ENCODE data around the gene RPAP3.
"Not testable (repeated sequence)": the region's sequence is repeated elsewhere in the genome, so short reads cannot be mapped to it uniquely, and the experiment has no call there.

The RPAP3 gene

GRCh38 chr12:47689215-47689614 lies 16.6 kb downstream of the RPAP3 start:
- no peak overlapping the region for H3K4me3 Mint-ChIP-seq
- DNase-seq (ENCODE audit: low spot score in 2 of 2) (no peak), ATAC-seq (no peak)
- H3K36me3 Mint-ChIP-seq, result peaks cover 75% of the 10 kb centered on the region
- H3K9me3 Mint-ChIP-seq, result no peaks in the 10 kb centered on the region
- no peak overlapping the region for H3K27ac Mint-ChIP-seq
- peaks cover 6% of the 10 kb centered on the region for H3K4me1 Mint-ChIP-seq

DNA sequence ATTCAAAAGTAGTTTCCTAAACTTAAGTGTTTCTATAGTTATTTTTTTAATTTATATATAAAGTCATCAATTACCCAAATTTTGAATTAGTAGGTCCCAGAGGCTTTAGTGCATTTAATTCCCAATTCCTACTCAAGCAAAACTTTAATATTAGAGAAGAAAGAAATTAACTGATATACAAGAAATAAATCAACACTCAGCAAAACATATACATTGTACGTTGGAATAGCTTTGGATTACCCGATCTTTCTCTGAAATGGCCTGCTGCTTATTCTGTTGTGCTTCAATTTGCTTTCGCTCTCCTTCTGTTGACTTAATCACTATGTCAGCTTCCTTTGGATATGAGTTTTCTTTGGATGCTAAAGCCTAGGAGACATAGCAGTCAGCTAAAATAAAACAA lies 18.2 kb downstream of the RPAP3 start:
- Mint-ChIP-seq H3K36me3 (peaks cover 65% of the 10 kb centered on the region), H3K4me1 (peaks cover 11% of the 10 kb centered on the region), H3K27ac (no peak overlapping the region), H3K4me3 (no peak overlapping the region), H3K9me3 (no peaks in the 10 kb centered on the region)
- DNase-seq (ENCODE audit: low spot score in 2 of 2) (no peak), ATAC-seq (no peak)

DNA sequence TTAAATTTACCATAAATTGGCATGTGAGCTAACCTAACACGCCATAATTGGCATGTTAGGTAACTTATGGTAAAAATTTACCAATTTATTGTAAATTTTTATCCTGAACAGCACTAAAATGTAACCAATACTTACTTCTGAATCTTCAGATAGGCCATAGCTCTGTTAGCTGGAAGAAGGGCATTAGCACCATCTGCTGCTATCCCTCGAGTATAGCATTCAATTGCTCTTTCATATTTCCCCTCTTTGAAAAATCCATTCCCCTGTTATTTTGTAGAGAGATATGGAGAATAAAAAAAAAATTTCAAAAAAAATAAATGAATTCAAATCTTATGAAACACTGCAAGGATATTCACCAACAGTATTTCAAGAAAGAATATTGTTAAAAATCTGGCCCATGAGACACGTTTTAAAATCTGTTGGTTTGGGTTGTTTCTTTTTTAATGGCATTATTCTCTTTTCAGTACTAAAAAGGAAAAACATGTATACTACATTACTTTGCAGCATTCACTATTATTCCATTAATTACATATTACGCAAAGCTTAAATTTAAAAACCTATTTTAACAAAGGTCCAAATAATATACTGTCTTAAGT lies 19.1 kb downstream of the RPAP3 start:
- Mint-ChIP-seq H3K9me3 (no peaks in the 10 kb centered on the region), H3K4me1 (peaks cover 5% of the 10 kb centered on the region), H3K36me3 (peaks cover 72% of the 10 kb centered on the region), H3K4me3 (no peak overlapping the region), H3K27ac (no peak overlapping the region)
- ATAC-seq, result no peak
- DNase-seq (ENCODE audit: low spot score in 2 of 2), result no peak

DNA sequence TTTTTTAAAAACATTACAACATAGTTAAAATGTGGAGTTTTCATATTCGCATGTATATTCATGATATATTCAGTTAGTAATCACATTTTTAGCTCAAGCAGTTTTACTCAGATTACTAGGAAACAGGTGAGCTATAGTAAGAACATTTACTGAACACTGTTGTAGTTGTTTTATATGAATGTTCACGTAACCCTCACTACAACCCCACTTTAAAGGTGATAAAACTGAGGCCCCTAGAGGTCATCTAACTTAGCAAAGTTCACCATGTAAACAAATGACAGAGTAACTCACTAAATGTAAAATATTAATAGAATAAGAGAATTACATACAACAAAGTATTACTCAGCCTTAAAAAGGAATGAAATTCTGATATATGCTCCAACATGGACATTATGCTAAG lies 26.0 kb downstream of the RPAP3 start:
- H3K4me3 Mint-ChIP-seq, result no peak overlapping the region
- peaks cover 13% of the 10 kb centered on the region for H3K4me1 Mint-ChIP-seq
- no peaks in the 10 kb centered on the region for H3K9me3 Mint-ChIP-seq
- peaks cover 71% of the 10 kb centered on the region for H3K36me3 Mint-ChIP-seq
- no peak overlapping the region for H3K27ac Mint-ChIP-seq
- ATAC-seq (no peak), DNase-seq (ENCODE audit: low spot score in 2 of 2) (no peak)

- H3K27ac Mint-ChIP-seq, result no peak overlapping the region
Observed at GRCh38 chr12:47672068-47672467, 33.8 kb downstream of the RPAP3 start.

DNA sequence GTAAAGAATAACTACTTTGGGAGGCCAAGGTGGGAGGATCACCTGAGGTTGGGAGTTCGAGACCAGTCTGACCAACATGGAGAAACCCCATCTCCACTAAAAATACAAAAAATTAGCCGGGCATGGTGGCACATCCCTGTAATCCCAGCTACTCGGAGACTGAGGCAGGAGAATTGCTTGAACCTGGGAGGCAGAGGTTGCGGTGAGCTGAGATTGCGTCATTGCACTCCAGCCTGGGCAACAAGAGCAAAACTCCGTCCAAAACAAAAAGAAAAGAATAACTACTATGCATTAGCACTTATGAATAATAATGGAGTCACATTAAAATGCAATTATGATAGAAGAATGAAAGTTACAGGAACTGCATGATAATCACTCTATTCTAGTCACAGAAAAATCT lies 37.9 kb downstream of the RPAP3 start:
- H3K36me3 Mint-ChIP-seq, result peaks cover 71% of the 10 kb centered on the region
- not testable (repeated sequence) for H3K4me1 Mint-ChIP-seq; H3K27ac Mint-ChIP-seq; H3K4me3 Mint-ChIP-seq; H3K9me3 Mint-ChIP-seq; ATAC-seq; DNase-seq (ENCODE audit: low spot score in 2 of 2)

More at GRCh38 chr12:47672068-47672467, 33.8 kb downstream of the RPAP3 start:
- ATAC-seq (no peak), DNase-seq (ENCODE audit: low spot score in 2 of 2) (no peak)
- Mint-ChIP-seq H3K9me3 (no peaks in the 10 kb centered on the region), H3K4me1 (peaks cover 9% of the 10 kb centered on the region), H3K4me3 (no peak overlapping the region), H3K36me3 (peaks cover 67% of the 10 kb centered on the region)

GRCh38 chr12:47652521-47653234 lies 53.2 kb downstream of the RPAP3 start:
- no peak for DNase-seq (ENCODE audit: low spot score in 2 of 2)
- Mint-ChIP-seq H3K27ac (no peak overlapping the region), H3K4me3 (no peak overlapping the region), H3K36me3 (no peaks in the 10 kb centered on the region), H3K9me3 (no peaks in the 10 kb centered on the region), H3K4me1 (peaks cover 13% of the 10 kb centered on the region)
- no peak for ATAC-seq

DNA sequence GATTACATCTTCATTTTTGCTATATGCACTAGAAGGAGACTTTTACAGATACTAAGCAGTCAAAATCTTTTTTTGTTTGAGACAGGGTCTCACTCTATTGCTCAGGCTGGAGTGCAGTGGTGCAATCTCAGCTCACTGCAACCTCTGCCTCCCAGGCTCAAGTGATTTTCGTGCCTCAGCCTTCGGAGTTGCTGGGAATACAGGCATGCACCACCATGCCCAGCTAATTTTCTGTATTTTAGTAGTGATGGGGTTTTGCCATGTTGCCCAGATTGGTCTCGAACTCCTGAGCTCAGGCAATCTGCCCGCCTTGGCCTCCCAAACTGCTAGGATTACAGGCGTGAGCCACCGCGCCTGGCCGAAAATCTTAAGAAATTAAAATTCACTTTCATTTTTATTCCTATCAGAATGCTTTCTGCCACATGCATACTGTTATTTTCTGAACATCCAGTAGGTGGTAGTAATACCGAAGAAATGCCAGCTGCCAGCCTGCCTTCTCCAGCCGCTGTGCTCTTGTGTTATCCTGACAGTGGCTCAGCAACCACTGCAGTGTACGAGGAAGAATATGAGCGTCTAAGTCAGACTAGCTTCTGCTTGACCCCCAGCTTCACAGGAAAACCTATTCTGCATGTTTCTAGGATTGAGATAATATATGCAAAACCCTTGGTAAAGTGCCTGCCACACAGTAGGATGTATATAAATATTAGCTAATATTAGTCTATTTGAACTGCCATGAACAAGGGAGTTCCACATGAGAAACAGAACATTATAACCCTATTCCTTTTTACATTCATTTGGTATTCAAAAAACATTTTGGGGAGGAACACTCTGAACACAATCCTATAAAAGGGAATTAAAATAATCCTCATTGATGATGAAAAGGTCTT lies 54.2 kb downstream of the RPAP3 start:
- H3K9me3 Mint-ChIP-seq, result no peaks in the 10 kb centered on the region
- H3K4me1 Mint-ChIP-seq, result peaks cover 13% of the 10 kb centered on the region
- DNase-seq (ENCODE audit: low spot score in 2 of 2) (peak in 1 of 2 donors; percentile 13), ATAC-seq (peak; percentile 85)
- H3K36me3 Mint-ChIP-seq, result no peaks in the 10 kb centered on the region
- no peak overlapping the region for H3K4me3 Mint-ChIP-seq
- H3K27ac Mint-ChIP-seq, result no peak overlapping the region

GRCh38 chr12:47650469-47650868 lies 55.4 kb downstream of the RPAP3 start:
- no peaks in the 10 kb centered on the region for H3K36me3 Mint-ChIP-seq
- no peaks in the 10 kb centered on the region for H3K9me3 Mint-ChIP-seq
- H3K4me3 Mint-ChIP-seq, result no peak overlapping the region
- peaks cover 13% of the 10 kb centered on the region for H3K4me1 Mint-ChIP-seq
- ATAC-seq (no peak), DNase-seq (ENCODE audit: low spot score in 2 of 2) (no peak)
- no peak overlapping the region for H3K27ac Mint-ChIP-seq

DNA sequence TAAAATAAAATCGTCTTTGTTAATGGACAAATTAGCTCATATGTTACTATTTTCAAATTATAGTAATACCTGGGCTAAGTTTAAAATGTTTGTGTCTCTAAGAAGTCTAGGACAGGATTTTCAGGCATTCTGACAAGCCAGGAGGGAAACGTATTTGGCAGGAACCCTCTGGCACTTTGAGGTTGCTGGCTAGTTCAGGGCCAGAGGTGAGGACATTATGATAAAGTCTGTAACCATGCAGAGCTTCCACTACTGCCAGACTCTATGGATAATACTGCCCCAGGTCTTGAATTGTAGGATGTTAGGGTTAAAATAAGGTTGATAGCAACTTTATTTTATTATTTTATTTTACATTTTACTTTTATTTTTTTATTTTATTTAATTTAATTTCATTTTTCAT lies 56.4 kb downstream of the RPAP3 start:
- no peak for DNase-seq (ENCODE audit: low spot score in 2 of 2)
- Mint-ChIP-seq H3K9me3 (peaks cover under 1% of the 10 kb centered on the region), H3K36me3 (no peaks in the 10 kb centered on the region), H3K4me3 (no peak overlapping the region), H3K4me1 (peaks cover 13% of the 10 kb centered on the region), H3K27ac (no peak overlapping the region)
- ATAC-seq, result no peak

DNA sequence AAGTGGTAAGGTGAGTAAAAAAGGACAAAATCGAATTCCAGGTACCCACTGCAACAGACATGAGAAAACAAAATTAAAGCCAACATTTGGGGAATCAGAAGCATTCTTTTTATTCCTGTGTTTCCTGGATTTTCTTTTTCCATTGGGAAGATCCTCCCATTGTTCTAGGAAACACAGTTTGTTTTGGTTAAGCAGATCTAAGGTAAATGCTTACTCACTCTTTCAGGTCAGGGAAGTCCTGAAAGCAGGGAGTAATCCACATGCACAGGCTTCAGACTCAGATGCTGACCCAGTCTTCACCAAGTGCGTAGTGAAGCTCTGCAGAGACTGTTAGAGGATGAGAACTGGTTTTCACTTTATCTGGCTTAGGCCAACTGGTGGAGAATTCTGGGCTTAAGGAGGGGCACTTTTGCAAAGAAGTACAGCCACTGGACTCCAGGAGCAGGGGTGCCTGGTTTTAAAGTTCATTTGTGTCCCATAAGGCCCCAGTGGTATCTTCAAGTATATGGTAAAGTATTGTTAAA lies 57.7 kb downstream of the RPAP3 start:
- Mint-ChIP-seq H3K36me3 (no peaks in the 10 kb centered on the region), H3K9me3 (peaks cover 7% of the 10 kb centered on the region)

GRCh38 chr12:47642310-47642709 lies 63.5 kb downstream of the RPAP3 start:
- H3K9me3 Mint-ChIP-seq, result peaks cover 26% of the 10 kb centered on the region
- DNase-seq (ENCODE audit: low spot score in 2 of 2); H3K27ac Mint-ChIP-seq; H3K36me3 Mint-ChIP-seq; H3K4me3 Mint-ChIP-seq; ATAC-seq; H3K4me1 Mint-ChIP-seq: not testable (repeated sequence)

More for the DNA sequence above, 57.7 kb downstream of the RPAP3 start:
- no peak for ATAC-seq
- DNase-seq (ENCODE audit: low spot score in 2 of 2), result no peak
- no peak overlapping the region for H3K4me3 Mint-ChIP-seq
- no peak overlapping the region for H3K27ac Mint-ChIP-seq
- H3K4me1 Mint-ChIP-seq, result peaks cover 13% of the 10 kb centered on the region

- peak; percentile 18 to 70 for DNase-seq (ENCODE audit: low spot score in 2 of 2)
- no peak for ATAC-seq
- Mint-ChIP-seq H3K36me3 (peaks cover 5% of the 10 kb centered on the region), H3K4me1 (peaks cover 10% of the 10 kb centered on the region), H3K27ac (peak overlapping the region; percentile 70), H3K4me3 (no peak overlapping the region), H3K9me3 (peaks cover 11% of the 10 kb centered on the region)
Observed at GRCh38 chr12:47636908-47637780, 68.7 kb downstream of the RPAP3 start.

DNA sequence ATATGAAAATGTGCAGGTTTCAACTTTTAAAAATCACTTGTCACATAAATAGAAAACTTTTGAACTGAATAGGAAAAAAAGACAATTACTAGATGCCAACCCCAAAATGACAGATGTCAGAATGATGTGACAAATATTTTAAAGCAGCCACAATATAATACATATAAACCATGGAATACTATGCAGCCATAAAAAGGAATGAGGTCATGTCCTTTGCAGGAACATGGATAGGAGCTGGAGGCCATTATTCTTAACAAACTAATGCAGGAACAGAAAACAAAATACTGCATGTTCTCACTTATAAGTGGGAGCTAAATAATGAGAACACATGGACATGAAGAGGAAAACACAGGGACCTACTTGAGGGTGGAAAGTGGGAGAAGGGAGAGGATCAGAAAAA lies 70.1 kb downstream of the RPAP3 start:
- not testable (repeated sequence) for H3K27ac Mint-ChIP-seq; H3K4me3 Mint-ChIP-seq; H3K9me3 Mint-ChIP-seq; ATAC-seq; DNase-seq (ENCODE audit: low spot score in 2 of 2); H3K4me1 Mint-ChIP-seq; H3K36me3 Mint-ChIP-seq

All from stimulated activated effector memory CD8-positive, alpha-beta T cell treated with anti-CD3 and anti-CD28 coated beads, Interleukin-12 subunit alpha, Interleukin-12 subunit beta, amount 100 ng/mL, for 72 hours (primary cell).